PC-9 (cell line): ENCODE measurements around the gene KL. TPM values are rescaled to one million over a fixed set of nuclear protein-coding genes. Genes with fewer than 3 reads are reported as not detected.

Experiments used
- BruUV-seq: library from RNA; stranded (reverse); fragments of 400-500 nt; replicated peaks from 2 replicates; lab custom pipeline; 2021; lab: Mats Ljungman, UMichigan
- CTCF ChIA-PET: fragments of 300-600 bp; sonication (Branson Sonifier 250); formaldehyde crosslinking; loops from one replicate; lab custom pipeline; 2022; ENCODE audit warnings: antibody characterized with exemption; lab: Charles Lee
- POLR2A ChIA-PET: fragments of 300-600 bp; sonication (Branson Sonifier 250); formaldehyde crosslinking; loops from one replicate; lab custom pipeline; 2022; ENCODE audit warnings: antibody characterized with exemption; ENCODE audit not compliant: unreplicated experiment; lab: Charles Lee
- DNase-seq, 2 experiments: peaks; one replicate each; pipeline versions ENCODE4 v3.0.0 to v3.0.0-alpha.2; 2015 to 2022; ENCODE audit warnings: mixed read lengths in 1 of 2
- H2AFZ ChIP-seq: fragments of 200-600 bp; sonication (generic); 2 replicates; pipeline ENCODE4 v1.8.1; 2017; ENCODE audit warnings: antibody characterized with exemption
- H3F3A ChIP-seq: fragments of 200-600 bp; sonication (generic); 2 replicates; pipeline ENCODE4 v1.8.1; 2017; ENCODE audit warnings: antibody characterized with exemption, mild to moderate bottlenecking, low read depth; ENCODE audit not compliant: insufficient read depth
- H3K27ac ChIP-seq: fragments of 200-600 bp; sonication (generic); 2 replicates; pipeline ENCODE4 v1.6.1; 2016; ENCODE audit warnings: mixed run types
- H3K27me3 ChIP-seq: fragments of 200-600 bp; sonication (generic); 2 replicates; pipeline ENCODE4 v1.6.1; 2016; ENCODE audit warnings: low read depth, mixed run types; ENCODE audit not compliant: insufficient read depth
- H3K36me3 ChIP-seq: fragments of 200-600 bp; sonication (generic); 2 replicates; pipeline ENCODE4 v1.6.1; 2016; ENCODE audit warnings: low read depth, mixed run types
- H3K4me1 ChIP-seq: fragments of 200-600 bp; sonication (generic); replicated peaks from 2 replicates; pipeline ENCODE4 v1.6.1; 2016; ENCODE audit warnings: mixed run types; ENCODE audit not compliant: insufficient read depth
- H3K4me2 ChIP-seq: fragments of 200-600 bp; sonication (generic); 2 replicates; pipeline ENCODE4 v1.6.1; 2017; ENCODE audit warnings: mixed run types
- H3K4me3 ChIP-seq: fragments of 200-600 bp; sonication (generic); 2 replicates; pipeline ENCODE4 v1.6.1; 2016; ENCODE audit warnings: mixed run types
- H3K79me2 ChIP-seq: fragments of 200-600 bp; sonication (generic); 2 replicates; pipeline ENCODE4 v1.6.1; 2017; ENCODE audit warnings: low read depth, mixed run types
- H3K9me2 ChIP-seq: fragments of 200-600 bp; sonication (generic); 2 replicates; pipeline ENCODE4 v1.8.1; 2017; ENCODE audit warnings: mild to moderate bottlenecking; ENCODE audit not compliant: insufficient read depth
- H3K9me3 ChIP-seq: fragments of 200-600 bp; sonication (generic); 2 replicates; pipeline ENCODE4 v1.8.1; 2016; ENCODE audit warnings: low read depth; ENCODE audit not compliant: insufficient read depth
- H4K20me1 ChIP-seq: fragments of 200-600 bp; sonication (generic); 2 replicates; pipeline ENCODE4 v1.8.1; 2017; ENCODE audit not compliant: insufficient read depth
- CTCF ChIP-seq: fragments of 200-600 bp; sonication (generic); conservative IDR thresholded peaks from 2 replicates; pipeline ENCODE4 v1.6.1; 2017; ENCODE audit warnings: mixed run types, antibody characterized with exemption, mild to moderate bottlenecking, moderate library complexity
- EZH2 ChIP-seq: fragments of 200-600 bp; sonication (generic); IDR thresholded peaks from 2 replicates; pipeline ENCODE4 v1.8.0; 2017; ENCODE audit warnings: antibody characterized with exemption, low read depth
- intact Hi-C: fragments of 100-400 bp; cut with micrococcal nuclease; formaldehyde crosslinking; loops from one replicate; pipeline ENCODE4 v1.10.0; 2022; ENCODE audit not compliant: unreplicated experiment
- total RNA-seq: library from RNA; stranded (reverse); gene quantifications from 2 replicates; pipeline ENCODE4 v1.2.3, GENCODE V29; 2021

Gene KL
- total RNA-seq, 1 experiment from 2014 or later = 1.4 TPM

GRCh38 chr13:33109801-33110200 is 93.6 kb downstream of the KL start:
- intact Hi-C loops = no loop called here
- Histone ChIP-seq H3F3A (no peaks in the 10 kb centered on the region), H2AFZ (no peak overlapping the region), H3K4me3 (no peak overlapping the region), H3K4me2 (no peak overlapping the region), H3K27me3 (no peaks in the 10 kb centered on the region), H3K79me2 (no peaks in the 10 kb centered on the region), H3K36me3 (peaks cover 14% of the 10 kb centered on the region), H4K20me1 (no peaks in the 10 kb centered on the region), H3K4me1 (no peaks in the 10 kb centered on the region), H3K27ac (no peak overlapping the region), H3K9me2 (no peaks in the 10 kb centered on the region), H3K9me3 (no peaks in the 10 kb centered on the region)
- ChIA-PET CTCF (no interaction called here), POLR2A (no interaction called here)
- no TSS peak for BruUV-seq
- no peak for TF ChIP-seq CTCF
- DNase-seq = no peak

GRCh38 chr13:33110386-33110712 is 94.1 kb downstream of the KL start:
- H3K9me2 ChIP-seq = no peaks in the 10 kb centered on the region
- H3K4me1 ChIP-seq = no peaks in the 10 kb centered on the region
- ChIA-PET CTCF (no interaction called here), POLR2A (no interaction called here)
- no peak overlapping the region for H3K4me2 ChIP-seq
- no peaks in the 10 kb centered on the region for H3K27me3 ChIP-seq
- no peak for TF ChIP-seq EZH2
- TF ChIP-seq CTCF = no peak
- H3K36me3 ChIP-seq = peaks cover 18% of the 10 kb centered on the region
- H3K9me3 ChIP-seq = no peaks in the 10 kb centered on the region
- H3F3A ChIP-seq = no peaks in the 10 kb centered on the region
- DNase-seq = no peak
- BruUV-seq = no TSS peak
- intact Hi-C loops = no loop called here
- H3K4me3 ChIP-seq = no peak overlapping the region
- no peaks in the 10 kb centered on the region for H4K20me1 ChIP-seq
- H2AFZ ChIP-seq = no peak overlapping the region
- H3K79me2 ChIP-seq = no peaks in the 10 kb centered on the region
- H3K27ac ChIP-seq = no peak overlapping the region

- no peak overlapping the region for H3K4me2 ChIP-seq
- ChIA-PET CTCF (no interaction called here), POLR2A (interaction anchor here (0.6 kb wide), 1 partner anchor 10 kb away, joined by 4 read pairs; no protein-coding TSS in a partner anchor)
- no peaks in the 10 kb centered on the region for H3F3A ChIP-seq
- no peaks in the 10 kb centered on the region for H4K20me1 ChIP-seq
- H3K27ac ChIP-seq = no peak overlapping the region
- H2AFZ ChIP-seq = no peak overlapping the region
- peaks cover 18% of the 10 kb centered on the region for H3K36me3 ChIP-seq
- no peaks in the 10 kb centered on the region for H3K9me2 ChIP-seq
- no peak for TF ChIP-seq CTCF
- no peak for TF ChIP-seq EZH2
- H3K4me1 ChIP-seq = no peaks in the 10 kb centered on the region
- DNase-seq = no peak
- no peaks in the 10 kb centered on the region for H3K27me3 ChIP-seq
- H3K79me2 ChIP-seq = no peaks in the 10 kb centered on the region
- H3K9me3 ChIP-seq = no peaks in the 10 kb centered on the region
- intact Hi-C loops = no loop called here
- no TSS peak for BruUV-seq
- H3K4me3 ChIP-seq = no peak overlapping the region
Observed at GRCh38 chr13:33110713-33111413, 94.6 kb downstream of the KL start.
